Lower leg skin (tissue), 4 donors: ENCODE measurements around the gene RTF2. TPM values are rescaled to one million over a fixed set of nuclear protein-coding genes. Genes with fewer than 3 reads are reported as not detected.
A peak's percentile ranks its signal among the peaks of the same experiment; 100 is the strongest.

Source experiments
- DNase-seq, 2 donors: peaks; one replicate each; pipeline ENCODE4 v3.0.0-alpha.2; 2019; ENCODE audit warnings: low spot score in 2 of 2
- H3K4me3 ChIP-seq: fragments of 200-600 bp; sonication (generic); 2 replicates; pipeline ENCODE4 v1.5.1; 2017; ENCODE audit warnings: mild to moderate bottlenecking, low read depth; ENCODE audit not compliant: poor library complexity, severe bottlenecking
- CTCF ChIP-seq, 3 donors: fragments of 450-650 bp; IDR thresholded peaks; one replicate each; pipeline ENCODE4 v1.5.1; 2016; ENCODE audit warnings: antibody characterized with exemption in 3 of 3, mild to moderate bottlenecking in 3 of 3, moderate library complexity in 2 of 3
- POLR2A ChIP-seq, 2 donors: fragments of 450-650 bp; IDR thresholded peaks; one replicate each; pipeline ENCODE4 v1.6.1; 2016 to 2017; ENCODE audit warnings: antibody characterized with exemption in 2 of 2, mild to moderate bottlenecking in 1 of 2, moderate library complexity in 1 of 2
- WGBS, 2 donors: methylation state at CpG; one replicate each; pipeline ENCODE4 v1.1.5; 2018; 5-methylcytosine and 5-hydroxymethylcytosine counted together
- intact Hi-C: fragments of 100-400 bp; cut with DNase I; formaldehyde crosslinking; loops from one replicate; pipeline ENCODE4 v1.15.0; 2023; ENCODE audit warnings: low total_unique reads
- total RNA-seq, 4 donors: library from RNA; depleted of rRNA; stranded (reverse); fragments of >200 nt; gene quantifications; one replicate each; pipeline ENCODE4 v1.1.0, GENCODE V29; 2016

Gene RTF2
- total RNA-seq, 4 donors from 2014 or later: 37.0 to 57.8 (median 47.9) TPM

GRCh38 chr20:56469077-56469449 is 636 bp downstream of the RTF2 start:
- peak overlapping the region; percentile 69 for H3K4me3 ChIP-seq
- TF ChIP-seq CTCF (IDR thresholded peaks at IDR 0.05) (no peak), POLR2A (IDR thresholded peaks at IDR 0.05) (no peak)
- no peak for DNase-seq
- WGBS, 2 donors: 20 to 28% methylated on average over 8 of the region's 8 CpGs
- intact Hi-C loops: no loop called here

GRCh38 chr20:56483970-56484369 is 15.5 kb downstream of the RTF2 start:
- no peak for TF ChIP-seq POLR2A (IDR thresholded peaks at IDR 0.05)
- TF ChIP-seq CTCF (IDR thresholded peaks at IDR 0.05): no peak
- no peak for DNase-seq
- intact Hi-C loops: no loop called here
- 83 to 85% methylated on average over 7 of the region's 7 CpGs for WGBS, 2 donors
- H3K4me3 ChIP-seq: no peak overlapping the region

DNA sequence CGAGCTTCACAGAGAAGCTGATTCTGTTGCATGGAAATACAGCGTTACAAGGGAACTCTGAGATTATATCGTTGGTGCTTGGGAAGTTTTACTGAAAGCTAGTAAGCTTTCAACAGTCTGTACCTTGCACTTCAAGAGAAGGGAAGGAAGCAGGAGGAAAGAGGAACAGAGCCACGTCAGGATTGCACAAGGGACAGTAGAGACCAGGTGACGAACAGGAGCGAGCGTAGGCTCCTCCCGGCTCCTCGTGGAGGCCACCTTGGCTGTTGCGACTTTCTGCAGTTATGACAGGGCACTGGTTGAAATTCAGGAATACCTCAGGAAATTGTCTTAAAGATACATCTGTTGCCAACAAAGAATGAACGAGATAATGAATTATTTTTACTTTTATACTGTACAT is 18.8 kb downstream of the RTF2 start:
- no peak overlapping the region for H3K4me3 ChIP-seq
- TF ChIP-seq POLR2A (IDR thresholded peaks at IDR 0.05) (no peak), CTCF (IDR thresholded peaks at IDR 0.05) (no peak)
- 83 to 85% methylated on average over 11 of the region's 11 CpGs for WGBS, 2 donors
- intact Hi-C loops: no loop called here
- no peak for DNase-seq

GRCh38 chr20:56488566-56488965 is 20.1 kb downstream of the RTF2 start:
- 94 to 98% methylated on average over 5 of the region's 5 CpGs for WGBS, 2 donors
- TF ChIP-seq CTCF (IDR thresholded peaks at IDR 0.05) (no peak), POLR2A (IDR thresholded peaks at IDR 0.05) (no peak)

GRCh38 chr20:56501116-56501515 is 32.7 kb downstream of the RTF2 start:
- 97 to 98% methylated on average over 1 of the region's 1 CpG for WGBS, 2 donors
- H3K4me3 ChIP-seq: no peak overlapping the region
- DNase-seq: no peak
- intact Hi-C loops: no loop called here
- TF ChIP-seq POLR2A (IDR thresholded peaks at IDR 0.05) (no peak), CTCF (IDR thresholded peaks at IDR 0.05) (no peak)

More at GRCh38 chr20:56488566-56488965, 20.1 kb downstream of the RTF2 start:
- intact Hi-C loops: no loop called here
- DNase-seq: no peak
- no peak overlapping the region for H3K4me3 ChIP-seq

GRCh38 chr20:56503916-56504315 is 35.5 kb downstream of the RTF2 start:
- no peak overlapping the region for H3K4me3 ChIP-seq
- intact Hi-C loops: no loop called here
- 92 to 100% methylated on average over 7 to 8 of the region's 8 CpGs for WGBS, 2 donors
- TF ChIP-seq CTCF (IDR thresholded peaks at IDR 0.05) (no peak), POLR2A (IDR thresholded peaks at IDR 0.05) (no peak)
- peak in 1 of 2 donors; percentile 15 for DNase-seq
